Effector memory CD4-positive, alpha-beta T cell (primary cell): ENCODE measurements around the gene MLST8.
A peak's percentile ranks its signal among the peaks of the same experiment; 100 is the strongest.

Experiments used
- DNase-seq, 3 donors: peaks; one replicate each; pipeline ENCODE4 v3.0.0-alpha.2; 2020
- H3K27ac ChIP-seq: 2 replicates; pipeline ENCODE4 v1.7.0; 2013; ENCODE audit warnings: mild to moderate bottlenecking, low read length, moderate library complexity; ENCODE audit not compliant: insufficient read depth, poor library complexity, severe bottlenecking
- H3K27me3 ChIP-seq: replicated peaks from 2 replicates; pipeline ENCODE4 v1.7.0; 2013; ENCODE audit warnings: mild to moderate bottlenecking, low read length; ENCODE audit not compliant: insufficient read depth, control insufficient read depth, poor library complexity, severe bottlenecking
- H3K36me3 ChIP-seq: 2 replicates; pipeline ENCODE4 v1.7.0; 2013; ENCODE audit warnings: mild to moderate bottlenecking, low read length, moderate library complexity; ENCODE audit not compliant: control insufficient read depth, insufficient read depth
- H3K4me1 ChIP-seq: 2 replicates; pipeline ENCODE4 v1.7.0; 2013; ENCODE audit warnings: low read length, mild to moderate bottlenecking; ENCODE audit not compliant: control insufficient read depth, insufficient read depth, poor library complexity, severe bottlenecking
- H3K4me3 ChIP-seq: 2 replicates; pipeline ENCODE4 v1.7.0; 2013; ENCODE audit warnings: low read length, low read depth, mild to moderate bottlenecking; ENCODE audit not compliant: insufficient read depth, poor library complexity, severe bottlenecking
- H3K9me3 ChIP-seq: 2 replicates; pipeline ENCODE4 v1.7.0; 2013; ENCODE audit warnings: mild to moderate bottlenecking, low read length, moderate library complexity; ENCODE audit not compliant: control insufficient read depth

MLST8 gene

GRCh38 chr16:2173366-2173765, 31.9 kb upstream of the MLST8 start:
- H3K4me3 ChIP-seq: no peak overlapping the region
- no peaks in the 10 kb centered on the region for H3K9me3 ChIP-seq
- DNase-seq: no peak
- H3K36me3 ChIP-seq: peaks cover 46% of the 10 kb centered on the region
- no peaks in the 10 kb centered on the region for H3K27me3 ChIP-seq
- no peaks in the 10 kb centered on the region for H3K4me1 ChIP-seq
- no peak overlapping the region for H3K27ac ChIP-seq

GRCh38 chr16:2173916-2174315, 31.3 kb upstream of the MLST8 start:
- Histone ChIP-seq H3K27me3 (no peaks in the 10 kb centered on the region), H3K4me3 (no peak overlapping the region), H3K4me1 (no peaks in the 10 kb centered on the region), H3K9me3 (no peaks in the 10 kb centered on the region), H3K36me3 (peaks cover 44% of the 10 kb centered on the region), H3K27ac (no peak overlapping the region)
- no peak for DNase-seq

- Histone ChIP-seq H3K4me3 (no peak overlapping the region), H3K9me3 (no peaks in the 10 kb centered on the region), H3K4me1 (no peaks in the 10 kb centered on the region), H3K27me3 (no peaks in the 10 kb centered on the region), H3K27ac (no peak overlapping the region), H3K36me3 (peaks cover 44% of the 10 kb centered on the region)
- DNase-seq: no peak
These were observed 30.7 kb upstream of the MLST8 start for GRCh38 chr16:2174396-2175131.

- DNase-seq: no peak
- H3K4me3 ChIP-seq: no peak overlapping the region
- no peaks in the 10 kb centered on the region for H3K4me1 ChIP-seq
- no peak overlapping the region for H3K27ac ChIP-seq
- H3K36me3 ChIP-seq: peaks cover 44% of the 10 kb centered on the region
- no peaks in the 10 kb centered on the region for H3K27me3 ChIP-seq
- no peaks in the 10 kb centered on the region for H3K9me3 ChIP-seq
These were observed 29.8 kb upstream of the MLST8 start for GRCh38 chr16:2175454-2175853.

- no peaks in the 10 kb centered on the region for H3K4me1 ChIP-seq
- H3K27ac ChIP-seq: no peak overlapping the region
- no peak overlapping the region for H3K4me3 ChIP-seq
- H3K36me3 ChIP-seq: peaks cover 44% of the 10 kb centered on the region
- DNase-seq: no peak
- H3K9me3 ChIP-seq: no peaks in the 10 kb centered on the region
- no peaks in the 10 kb centered on the region for H3K27me3 ChIP-seq
These were observed 29.2 kb upstream of the MLST8 start for GRCh38 chr16:2176047-2176446.

GRCh38 chr16:2177101-2177500, 28.2 kb upstream of the MLST8 start:
- DNase-seq: no peak
- Histone ChIP-seq H3K36me3 (peaks cover 38% of the 10 kb centered on the region), H3K4me1 (no peaks in the 10 kb centered on the region), H3K27me3 (no peaks in the 10 kb centered on the region), H3K27ac (no peak overlapping the region), H3K9me3 (no peaks in the 10 kb centered on the region), H3K4me3 (no peak overlapping the region)

GRCh38 chr16:2177561-2177960, 27.7 kb upstream of the MLST8 start:
- peaks cover 37% of the 10 kb centered on the region for H3K36me3 ChIP-seq
- H3K4me3 ChIP-seq: no peak overlapping the region
- no peak for DNase-seq
- H3K9me3 ChIP-seq: no peaks in the 10 kb centered on the region
- no peaks in the 10 kb centered on the region for H3K4me1 ChIP-seq
- H3K27me3 ChIP-seq: no peaks in the 10 kb centered on the region
- H3K27ac ChIP-seq: no peak overlapping the region

GRCh38 chr16:2178321-2179106, 26.7 kb upstream of the MLST8 start:
- Histone ChIP-seq H3K36me3 (peaks cover 31% of the 10 kb centered on the region), H3K9me3 (no peaks in the 10 kb centered on the region), H3K4me3 (no peak overlapping the region), H3K4me1 (no peaks in the 10 kb centered on the region), H3K27ac (no peak overlapping the region), H3K27me3 (no peaks in the 10 kb centered on the region)
- DNase-seq: peak; percentile 15 to 32 (median 19)

- Histone ChIP-seq H3K9me3 (no peaks in the 10 kb centered on the region), H3K27ac (no peak overlapping the region), H3K27me3 (no peaks in the 10 kb centered on the region), H3K4me1 (no peaks in the 10 kb centered on the region), H3K36me3 (peaks cover 28% of the 10 kb centered on the region), H3K4me3 (no peak overlapping the region)
- no peak for DNase-seq
These were observed 26.1 kb upstream of the MLST8 start for GRCh38 chr16:2179107-2179501.

- H3K4me1 ChIP-seq: no peaks in the 10 kb centered on the region
- H3K27ac ChIP-seq: no peak overlapping the region
- no peaks in the 10 kb centered on the region for H3K27me3 ChIP-seq
- DNase-seq: no peak
- H3K36me3 ChIP-seq: peaks cover 23% of the 10 kb centered on the region
- H3K9me3 ChIP-seq: no peaks in the 10 kb centered on the region
- no peak overlapping the region for H3K4me3 ChIP-seq
These were observed 25.7 kb upstream of the MLST8 start for GRCh38 chr16:2179576-2179975.
